Fibroblast of mammary gland (primary cell): Measurements from ENCODE around the gene PSMD1.
A peak's percentile ranks its signal among the peaks of the same experiment; 100 is the strongest.

ENCODE experiments used
- DNase-seq: peaks from one replicate; pipeline ENCODE4 v3.0.0-alpha.2; 2010; ENCODE audit warnings: low read depth
- H3K4me3 ChIP-seq: 2 replicates; pipeline ENCODE4 v1.5.1; 2011; ENCODE audit warnings: low read depth, mild to moderate bottlenecking, low read length, moderate library complexity; ENCODE audit not compliant: control insufficient read depth
- CTCF ChIP-seq: conservative IDR thresholded peaks from 2 replicates; pipeline ENCODE4 v1.5.1; 2011; ENCODE audit warnings: low read depth, low read length, inconsistent platforms; ENCODE audit not compliant: control insufficient read depth, insufficient read depth

Gene PSMD1

GRCh38 chr2:231056453-231057416 is at the start of gene PSMD1:
Gene PSMD1, plus strand, starts transcription at chr2:231056867. Its CDS starts 159 bp downstream, at chr2:231057026.
- peak within 1 kb of the TSS; percentile 99 for H3K4me3 ChIP-seq
- peak; percentile 96 for TF ChIP-seq CTCF
- DNase-seq = peak; percentile 93

DNA sequence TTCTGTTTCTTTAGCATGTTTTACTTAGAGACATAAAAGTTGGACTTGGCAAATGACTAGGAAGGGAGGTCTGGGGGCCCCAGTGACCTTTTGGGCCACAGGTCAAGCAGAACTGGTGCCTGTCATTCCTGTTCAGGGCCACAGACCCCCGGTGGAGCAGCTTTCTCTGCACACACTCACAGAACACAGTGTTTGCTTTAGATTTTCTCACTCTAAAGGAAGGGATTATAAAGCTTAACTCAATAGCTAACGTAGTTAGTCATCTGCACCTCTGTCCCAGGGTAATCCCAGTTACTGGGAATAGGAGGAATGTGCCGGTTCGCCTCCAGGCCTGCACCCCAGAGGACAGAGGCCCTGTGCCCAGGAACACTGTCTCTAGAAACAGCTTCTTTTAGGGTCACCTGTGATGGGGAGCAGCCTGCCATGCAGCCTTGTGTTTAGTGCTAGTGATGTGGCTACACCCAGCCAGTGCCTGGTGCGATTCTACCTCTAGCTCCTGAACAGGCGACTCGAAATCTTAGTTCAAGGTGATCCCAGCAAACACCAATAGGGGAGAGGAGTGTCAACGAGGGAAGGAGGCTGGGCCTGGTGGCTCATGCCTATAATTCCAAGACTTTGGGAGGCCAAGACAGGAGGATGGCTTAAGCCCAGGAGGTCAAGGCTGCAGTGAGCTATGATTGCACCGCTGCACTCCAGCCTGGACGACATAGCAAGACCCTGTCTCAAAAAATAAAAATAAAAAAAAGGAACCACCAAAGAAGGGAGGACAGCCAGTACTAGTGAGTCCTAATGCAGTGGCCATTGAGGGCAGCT is 49.2 kb upstream of the PSMD1 start:
- no peak for DNase-seq
- no peak for TF ChIP-seq CTCF
- no peak overlapping the region for H3K4me3 ChIP-seq

- H3K4me3 ChIP-seq = no peak overlapping the region
- DNase-seq = no peak
- TF ChIP-seq CTCF = no peak
These were observed 48.5 kb upstream of the PSMD1 start for GRCh38 chr2:231008131-231008530.

DNA sequence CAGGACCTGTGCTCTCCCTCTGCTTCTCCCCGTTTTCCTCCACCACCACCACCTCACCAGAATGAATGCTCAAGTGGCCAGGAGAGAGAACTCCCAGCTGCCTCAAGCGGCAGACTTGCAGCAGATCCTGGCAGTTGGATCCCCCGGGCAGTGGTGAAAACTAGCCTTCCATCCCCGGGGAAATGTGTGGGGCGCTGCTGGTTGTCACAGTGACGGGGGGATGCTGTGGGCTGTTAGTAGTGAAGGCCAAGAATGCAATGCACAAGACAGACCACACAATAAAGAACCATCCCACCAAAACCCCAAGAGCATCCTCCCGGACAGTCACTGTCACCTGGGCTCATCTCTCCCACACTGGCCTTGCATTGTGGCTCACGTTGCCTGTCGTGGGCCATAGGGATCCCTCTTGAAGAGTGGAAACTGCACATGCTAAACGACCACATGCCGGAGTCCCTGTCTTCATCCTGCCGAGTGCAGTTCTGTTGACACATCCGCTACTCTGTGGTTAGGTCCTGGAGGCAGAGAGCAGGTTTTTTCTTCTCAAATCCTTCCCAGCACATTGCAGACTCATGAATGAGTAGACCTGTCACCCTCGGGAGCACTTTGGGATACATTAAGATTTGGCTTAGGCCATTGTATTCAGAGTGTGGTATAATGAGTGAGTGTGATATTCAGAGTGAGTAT is 47.3 kb upstream of the PSMD1 start:
- no peak for TF ChIP-seq CTCF
- no peak overlapping the region for H3K4me3 ChIP-seq
- DNase-seq = no peak

- TF ChIP-seq CTCF = no peak
These were observed 46.4 kb upstream of the PSMD1 start for GRCh38 chr2:231010201-231010730.

DNA sequence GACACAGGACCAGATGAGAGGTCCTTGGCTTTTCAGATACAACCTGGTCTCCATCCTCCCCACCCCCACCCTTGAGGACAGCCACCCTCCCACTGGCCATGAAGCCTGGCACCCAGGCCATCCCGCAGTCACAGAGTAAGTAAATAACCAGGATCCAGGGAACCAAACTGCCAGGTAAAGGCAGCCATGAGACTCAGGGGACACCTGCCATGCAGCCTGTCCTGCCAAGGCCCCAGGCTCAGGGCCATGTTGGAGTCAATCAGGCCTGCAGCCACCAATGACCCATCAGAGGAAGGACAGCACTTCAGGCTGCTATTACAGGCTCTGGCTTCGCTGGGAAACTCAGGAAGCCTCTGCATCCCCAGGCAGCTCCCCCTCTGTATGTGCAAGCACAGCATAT is 45.1 kb upstream of the PSMD1 start:
- H3K4me3 ChIP-seq = no peak overlapping the region
- no peak for TF ChIP-seq CTCF
- no peak for DNase-seq

More at GRCh38 chr2:231010201-231010730, 46.4 kb upstream of the PSMD1 start:
- no peak overlapping the region for H3K4me3 ChIP-seq
- no peak for DNase-seq
